Kidney (tissue), 14 donors: Measurements from ENCODE around the gene ZNF580. TPM values are rescaled to one million over a fixed set of nuclear protein-coding genes. Genes with fewer than 3 reads are reported as not detected.
A peak's percentile ranks its signal among the peaks of the same experiment; 100 is the strongest.

Source experiments
- DNase-seq, 5 donors: peaks; one replicate each; pipeline ENCODE4 v3.0.0-alpha.2; 2013 to 2020
- FAIRE-seq: peaks from 2 replicates; lab custom pipeline; 2012; peaks lifted over from hg19 to GRCh38; lab: Jason Lieb, UNC
- H3K27ac ChIP-seq, 2 donors: one replicate each; pipeline ENCODE4 v1.7.0; 2013; ENCODE audit warnings: low read depth in 2 of 2, low read length in 2 of 2, inconsistent platforms in 1 of 2
- H3K27me3 ChIP-seq: one replicate; pipeline ENCODE4 v1.7.1; 2013; ENCODE audit warnings: low read length, inconsistent platforms; ENCODE audit not compliant: control insufficient read depth, insufficient read depth
- H3K36me3 ChIP-seq, 3 donors: one replicate each; pipeline versions ENCODE4 v1.7.0 to v1.7.1; 2013; ENCODE audit warnings: low read length in 3 of 3, control low read depth in 1 of 3, inconsistent platforms in 1 of 3; ENCODE audit not compliant: insufficient read depth in 3 of 3, control insufficient read depth in 2 of 3
- H3K4me1 ChIP-seq, 3 donors: one replicate each; pipeline versions ENCODE4 v1.7.0 to v1.7.1; 2013; ENCODE audit warnings: low read length in 3 of 3, inconsistent platforms in 1 of 3, low read depth in 1 of 3; ENCODE audit not compliant: control insufficient read depth in 2 of 3, insufficient read depth in 2 of 3
- H3K4me3 ChIP-seq, 3 donors: one replicate each; pipeline versions ENCODE4 v1.7.0 to v1.8.1; 2013; ENCODE audit warnings: low read length in 3 of 3, control low read depth in 1 of 3, inconsistent platforms in 1 of 3
- H3K9ac ChIP-seq, 3 donors: one replicate each; pipeline versions ENCODE4 v1.7.0 to v1.7.1; 2013; ENCODE audit warnings: low read length in 3 of 3, control low read depth in 1 of 3, inconsistent platforms in 1 of 3
- H3K9me3 ChIP-seq, 3 donors: one replicate each; pipeline versions ENCODE4 v1.7.0 to v1.7.1; 2013; ENCODE audit warnings: low read length in 3 of 3, control low read depth in 1 of 3, inconsistent platforms in 1 of 3; ENCODE audit not compliant: control insufficient read depth in 2 of 3, insufficient read depth in 1 of 3
- CTCF ChIP-seq: IDR thresholded peaks from 3 replicates; pipeline ENCODE4 v1.5.1; 2012; ENCODE audit warnings: mild to moderate bottlenecking, moderate library complexity, borderline replicate concordance; ENCODE audit not compliant: insufficient read depth; ENCODE audit errors: extremely low read depth
- intact Hi-C: fragments of 100-400 bp; cut with DNase I; formaldehyde crosslinking; loops from one replicate; pipeline ENCODE4 v1.11.1; 2022
- polyA plus RNA-seq: library from polyadenylated mRNA; stranded (reverse); fragments of 350-450 nt; fragmentation: Illumina TruSeq; extraction: RNeasy Lipid Tissue Mini Kit (QIAGEN cat#74804); gene quantifications from one replicate; pipeline ENCODE4 v1.2.3, GENCODE V29; 2014; ENCODE audit warnings: low read depth, low replicate concordance; ENCODE audit not compliant: insufficient read depth
- total RNA-seq: library from RNA; stranded (reverse); fragmentation: NEBNext Ultra II Directional; extraction: Animal tissue kit (Norgen Biotek cat#: 25700); gene quantifications from one replicate; pipeline ENCODE4 v1.2.1, GENCODE V29; 2021
- donor health status: control.
- donor health status: control.
- donor health status: control.
- donor health status: control.
- donor health status: control.
- donor health status: DM: yes; HTN: yes; CAD: no.
- donor health status: Normal renal cell carcinoma (clear cell type).

ZNF580 gene
- total and polyA plus RNA-seq, 2 donors from 2014 or later = 47.0 to 56.8 TPM

GRCh38 chr19:55660991-55661390, 20.2 kb downstream of the ZNF580 start:
- Histone ChIP-seq H3K9me3 (no peaks in the 10 kb centered on the region), H3K27me3 (no peaks in the 10 kb centered on the region), H3K27ac (no peak overlapping the region), H3K36me3 (peaks cover 9 to 46% (median 26%) of the 10 kb centered on the region in 3 donors), H3K4me1 (peaks cover 8 to 25% (median 10%) of the 10 kb centered on the region in 3 donors), H3K4me3 (no peak overlapping the region), H3K9ac (no peak overlapping the region)
- DNase-seq (peak in 1 of 5 donors; percentile 70), FAIRE-seq (no peak)
- intact Hi-C loops = no loop called here
- no peak for TF ChIP-seq CTCF

GRCh38 chr19:55661826-55662225, 21.0 kb downstream of the ZNF580 start:
- intact Hi-C loops = no loop called here
- DNase-seq = peak in 1 of 5 donors; percentile 4
- no peaks in the 10 kb centered on the region for H3K27me3 ChIP-seq
- peaks cover 9 to 55% (median 33%) of the 10 kb centered on the region in 3 donors for H3K36me3 ChIP-seq
- FAIRE-seq = no peak
- no peak for TF ChIP-seq CTCF
- H3K4me1 ChIP-seq = peaks cover 0 to 19% (median 5%) of the 10 kb centered on the region in 3 donors
- H3K4me3 ChIP-seq = no peak overlapping the region
- H3K27ac ChIP-seq = no peak overlapping the region
- no peaks in the 10 kb centered on the region for H3K9me3 ChIP-seq
- H3K9ac ChIP-seq = no peak overlapping the region

- no peaks in the 10 kb centered on the region for H3K9me3 ChIP-seq
- H3K36me3 ChIP-seq = peaks cover 9 to 74% (median 43%) of the 10 kb centered on the region in 3 donors
- FAIRE-seq (no peak), DNase-seq (peak in 1 of 5 donors; percentile 61)
- H3K4me1 ChIP-seq = peaks cover 0 to 6% (median 4%) of the 10 kb centered on the region in 3 donors
- H3K4me3 ChIP-seq = no peak overlapping the region
- no peak overlapping the region for H3K27ac ChIP-seq
- no peak overlapping the region for H3K9ac ChIP-seq
- TF ChIP-seq CTCF = no peak
- H3K27me3 ChIP-seq = no peaks in the 10 kb centered on the region
- intact Hi-C loops = no loop called here
Observed at GRCh38 chr19:55663846-55664536, 23.2 kb downstream of the ZNF580 start.
